Activated T-cell treated with anti-CD3 and anti-CD28 coated beads, Interleukin-2, amount 50 U/mL, for 48 hours (primary cell): ENCODE results near the gene SSBP3.
"Not testable (repeated sequence)": the region's sequence is repeated elsewhere in the genome, so short reads cannot be mapped to it uniquely, and the experiment has no call there.

Experiments used
- DNase-seq, 2 experiments: peaks; one replicate each; pipeline ENCODE4 v3.0.0-alpha.2; 2020

SSBP3 gene

GRCh38 chr1:54406339-54407153, at the start of gene SSBP3:
TSS of gene SSBP3 (minus strand) at chr1:54406394.
- peak; percentile 89 to 95 for DNase-seq

DNA sequence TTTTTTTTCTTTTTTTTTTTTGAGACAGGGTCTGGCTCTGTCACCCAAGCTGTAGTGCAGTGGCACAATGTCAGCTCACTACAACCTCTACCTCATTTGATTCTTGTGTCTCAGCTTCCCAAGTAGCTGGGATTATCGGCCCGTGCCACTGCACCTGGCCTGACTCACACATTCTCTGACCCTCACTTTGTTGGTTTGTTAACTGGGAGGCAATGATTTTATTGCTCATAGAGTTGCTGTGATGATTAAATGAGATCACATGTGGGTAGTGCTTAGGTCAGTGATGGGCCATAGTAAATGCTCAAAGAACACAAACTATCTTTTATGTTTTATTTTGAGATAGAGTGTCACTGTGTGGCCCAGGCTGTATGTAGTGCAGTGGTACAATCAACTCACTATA, 47.3 kb upstream of the SSBP3 start:
- no peak for DNase-seq

DNA sequence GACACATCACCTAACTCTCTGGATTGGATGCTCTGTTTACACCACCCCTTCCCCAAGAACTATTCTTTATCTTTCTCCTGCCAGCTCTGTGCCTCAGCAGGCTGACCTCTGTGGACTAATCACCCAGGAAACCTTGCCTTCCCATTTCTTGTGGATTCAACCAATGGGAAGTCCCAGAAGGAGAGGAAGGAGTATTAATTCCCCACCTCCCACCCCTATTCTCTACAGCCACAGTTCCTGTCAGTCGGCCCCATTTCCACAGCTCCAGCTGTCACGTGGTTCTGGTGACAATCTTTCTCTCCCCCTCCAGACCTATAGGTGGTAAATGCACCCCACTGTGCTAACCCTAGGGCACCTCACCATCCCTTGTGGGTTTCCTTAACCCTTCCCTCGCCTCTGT, 46.8 kb upstream of the SSBP3 start:
- DNase-seq: no peak

- not testable (repeated sequence) for DNase-seq
These were observed 43.2 kb upstream of the SSBP3 start for GRCh38 chr1:54449431-54449830.

DNA sequence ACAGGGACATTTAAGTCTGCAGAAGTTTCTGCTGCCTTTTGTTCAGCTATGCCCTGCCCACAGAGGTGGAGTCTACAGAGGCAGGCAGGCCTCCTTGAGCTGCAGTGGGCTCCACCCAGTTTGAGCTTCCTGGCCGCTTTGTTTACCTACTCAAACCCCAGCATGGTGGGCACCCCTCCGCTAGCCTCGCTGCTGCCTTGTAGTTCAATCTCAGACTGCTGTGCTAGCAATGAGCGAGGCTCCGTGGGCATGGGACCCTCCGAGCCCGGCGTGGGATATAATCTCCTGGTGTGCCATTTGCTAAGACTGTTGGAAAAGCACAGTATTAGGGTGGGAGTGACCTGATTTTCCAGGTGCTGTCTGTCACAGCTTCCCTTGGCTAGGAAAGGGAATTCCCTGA, 42.6 kb upstream of the SSBP3 start:
- not testable (repeated sequence) for DNase-seq

- DNase-seq: not testable (repeated sequence)
These were observed 40.9 kb upstream of the SSBP3 start for GRCh38 chr1:54447081-54447480.

GRCh38 chr1:54442185-54442584, 36.0 kb upstream of the SSBP3 start:
- no peak for DNase-seq

GRCh38 chr1:54439550-54440223, 33.5 kb upstream of the SSBP3 start:
- no peak for DNase-seq

- DNase-seq: no peak
These were observed 31.6 kb upstream of the SSBP3 start for GRCh38 chr1:54437783-54438182.

DNA sequence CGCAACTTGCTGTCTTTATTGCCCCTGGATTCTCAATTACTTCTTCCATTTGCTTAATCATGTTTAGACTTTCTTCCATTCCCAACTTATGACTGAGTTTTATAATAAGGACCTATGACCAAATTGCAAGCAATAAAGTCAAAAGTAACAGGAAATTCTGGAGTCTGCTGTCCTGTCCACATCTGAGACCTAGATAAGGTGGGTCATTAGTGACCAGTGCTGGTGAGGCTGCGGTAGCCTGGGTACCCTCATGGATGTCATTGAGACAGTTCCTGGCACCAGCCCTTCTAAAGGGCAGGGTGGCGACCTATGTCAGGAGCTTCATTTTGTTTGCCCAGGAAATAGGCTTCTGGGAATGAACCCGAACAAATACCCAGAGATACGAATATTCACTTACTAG, 30.6 kb upstream of the SSBP3 start:
- no peak for DNase-seq

- no peak for DNase-seq
These were observed 23.6 kb upstream of the SSBP3 start for GRCh38 chr1:54429838-54430237.

DNA sequence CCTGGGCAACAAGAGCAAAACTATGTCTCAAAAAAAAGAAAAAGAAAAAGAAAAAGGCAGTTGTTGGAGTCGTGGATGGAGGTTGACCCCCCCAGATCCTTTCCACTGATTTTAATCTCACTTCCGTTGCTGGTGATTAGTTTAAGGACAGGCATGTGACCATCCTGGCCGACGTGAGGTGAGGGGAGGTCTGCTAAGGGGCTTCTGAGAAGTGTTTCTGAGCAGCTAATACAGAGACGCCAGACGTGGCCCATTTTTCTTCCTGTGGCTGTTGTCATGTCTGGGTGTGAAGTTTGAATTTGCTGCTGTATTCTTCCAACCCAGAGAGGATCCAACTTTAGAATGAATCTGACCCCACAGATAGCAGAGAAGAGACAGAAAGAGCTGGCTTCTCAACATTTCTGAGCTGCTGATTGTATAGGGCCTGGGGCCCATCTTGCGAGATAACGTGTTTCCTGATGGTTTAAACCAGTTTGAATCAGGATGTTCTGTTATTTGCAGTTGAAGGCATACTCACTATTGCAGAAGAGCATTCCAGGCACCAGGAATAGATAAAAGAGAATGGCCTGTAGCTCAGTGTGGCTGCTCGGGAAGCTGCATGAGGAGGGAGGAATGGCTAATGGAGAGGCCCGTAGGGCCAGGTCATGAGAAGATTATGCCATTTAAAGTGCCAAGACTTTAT, 22.8 kb upstream of the SSBP3 start:
- DNase-seq: no peak

DNA sequence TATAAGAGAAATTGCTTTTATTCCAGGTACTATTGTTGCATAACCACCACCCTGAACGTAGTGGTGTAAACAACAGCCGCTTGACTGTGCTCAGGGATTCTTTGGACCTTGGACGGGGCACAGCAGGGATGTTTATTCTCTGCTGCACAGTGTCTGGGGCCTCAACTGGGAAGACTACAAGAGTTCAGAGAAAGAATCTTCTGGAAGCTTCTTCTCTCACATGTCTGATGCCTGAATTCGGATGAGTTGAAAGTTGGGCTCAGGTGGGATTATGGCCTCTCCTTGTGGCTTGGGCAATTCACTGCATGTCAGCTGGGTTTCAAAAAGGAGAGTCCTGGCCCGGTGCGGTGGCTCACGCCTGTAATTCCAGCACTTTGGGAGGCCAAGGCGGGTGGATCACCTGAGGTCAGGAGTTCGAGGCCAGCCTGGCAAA, 19.0 kb upstream of the SSBP3 start:
- DNase-seq: no peak

GRCh38 chr1:54424398-54424797, 18.2 kb upstream of the SSBP3 start:
- no peak for DNase-seq

DNA sequence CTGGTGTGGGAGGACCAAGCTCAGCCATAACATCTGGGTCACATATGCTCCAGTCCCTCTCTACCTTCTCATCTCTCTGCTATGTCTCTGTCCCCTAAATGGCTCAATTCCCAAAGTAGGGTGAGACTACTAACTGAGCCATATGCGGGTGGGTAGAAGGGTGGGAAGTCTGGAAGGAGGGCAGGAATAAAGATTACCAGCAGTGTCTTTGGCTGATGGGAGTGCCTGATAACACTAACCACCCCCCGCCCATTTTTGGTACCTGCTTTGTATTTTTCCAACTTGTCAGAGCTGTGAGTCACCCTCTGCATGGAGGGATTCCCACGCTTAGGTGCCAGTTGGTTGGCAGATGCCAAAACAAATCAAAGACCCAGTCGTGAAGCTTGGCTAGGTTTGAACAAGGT, 14.9 kb upstream of the SSBP3 start:
- DNase-seq: no peak

GRCh38 chr1:54418598-54418997, 12.4 kb upstream of the SSBP3 start:
- DNase-seq: not testable (repeated sequence)

DNA sequence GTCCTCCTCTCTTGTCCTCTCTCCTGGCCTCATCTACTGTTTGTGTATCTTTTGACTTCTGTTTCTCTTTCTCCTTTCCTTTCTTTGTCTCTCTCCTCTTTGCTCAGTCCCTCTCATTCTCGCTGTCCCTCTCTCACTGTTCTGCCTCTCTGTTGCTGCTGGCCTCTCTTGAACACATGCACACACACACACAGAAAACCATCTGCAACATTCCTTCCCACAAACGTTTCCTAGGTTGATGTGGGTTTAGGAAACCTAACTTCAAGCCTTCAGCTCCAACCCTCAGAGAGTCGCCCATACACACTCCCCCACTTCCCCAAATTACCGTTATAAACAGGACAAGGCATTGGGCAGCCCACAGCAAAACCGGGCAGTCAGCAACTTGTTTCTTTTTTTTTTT, 10.9 kb upstream of the SSBP3 start:
- DNase-seq: no peak

GRCh38 chr1:54416435-54416834, 10.2 kb upstream of the SSBP3 start:
- no peak for DNase-seq

DNA sequence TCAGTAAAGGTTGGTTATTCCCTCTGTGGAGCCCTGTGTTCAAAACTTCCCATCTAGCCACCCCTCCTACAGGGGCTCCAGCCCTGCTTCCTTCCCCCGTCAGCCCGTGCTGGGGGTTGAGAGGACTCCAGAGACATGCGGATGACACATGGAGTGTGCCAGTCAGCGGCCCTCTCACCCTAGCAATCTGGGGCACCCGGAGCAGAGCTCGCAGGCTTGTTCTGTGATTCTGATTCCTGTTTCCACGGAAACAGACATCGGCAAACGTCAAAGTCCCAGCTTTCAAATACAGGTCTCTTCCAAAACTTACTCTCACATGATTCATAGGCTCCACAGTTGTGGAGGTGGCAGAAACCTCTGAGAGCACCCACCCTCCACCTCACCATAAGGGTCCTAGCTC, 9.8 kb upstream of the SSBP3 start:
- DNase-seq: no peak

- no peak for DNase-seq
These were observed 9.3 kb upstream of the SSBP3 start for GRCh38 chr1:54415533-54415932.

- DNase-seq: no peak
These were observed 7.5 kb upstream of the SSBP3 start for GRCh38 chr1:54413732-54414131.

DNA sequence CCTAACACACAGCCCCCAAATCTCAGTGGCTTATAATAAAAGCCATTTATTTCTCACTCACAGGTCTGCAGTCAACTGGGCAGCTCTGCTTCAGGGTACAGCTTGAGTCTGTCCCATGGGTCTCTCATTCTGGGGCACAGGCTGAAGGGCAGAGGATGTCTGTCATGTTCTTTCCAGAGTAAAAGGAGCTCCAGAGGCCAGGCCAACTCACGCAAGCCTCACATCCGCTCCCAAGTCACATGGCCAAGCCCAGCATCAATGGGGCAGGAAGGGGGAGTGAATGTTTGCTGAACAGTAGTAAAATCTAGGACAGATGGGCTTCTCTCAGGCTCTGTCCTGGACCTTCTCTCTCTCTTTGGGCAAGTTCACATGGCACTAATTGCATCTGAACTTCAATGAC, 7.1 kb upstream of the SSBP3 start:
- peak; percentile 29 to 41 for DNase-seq

DNA sequence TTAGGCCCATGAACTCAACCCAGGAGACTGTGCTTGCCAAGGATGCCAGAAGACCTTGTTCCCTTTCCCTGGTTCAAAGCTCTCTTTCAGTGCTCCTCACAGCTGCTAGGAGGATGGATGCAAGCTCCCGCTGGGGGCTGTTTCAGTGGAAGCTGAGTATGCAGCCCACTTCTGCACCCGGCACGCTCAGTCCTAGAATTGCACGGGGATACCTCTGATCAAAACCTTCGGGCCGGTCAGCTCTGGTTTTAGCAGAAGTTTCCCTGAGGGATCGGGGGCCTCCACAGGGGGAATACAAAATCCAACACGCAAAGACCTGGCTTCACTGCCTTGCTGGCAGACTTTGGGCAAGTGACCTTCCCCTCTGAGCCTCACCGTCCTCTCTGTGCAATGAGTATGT, 4.2 kb upstream of the SSBP3 start:
- DNase-seq: no peak
